Nephron (organoid): ENCODE results near the gene EHD4.

Source experiments
- H3K27ac Mint-ChIP-seq, 3 experiments: 2 replicates each; pipeline ENCODE4 v1.8.0; 2020; ENCODE audit warnings: mixed read lengths in 3 of 3, mild to moderate bottlenecking in 2 of 3, moderate library complexity in 1 of 3
- H3K27me3 Mint-ChIP-seq: 2 replicates; pipeline ENCODE4 v1.8.0; 2021; ENCODE audit warnings: low read depth, mild to moderate bottlenecking, moderate library complexity, mixed read lengths
- H3K36me3 Mint-ChIP-seq: 2 replicates; pipeline ENCODE4 v1.8.0; 2020; ENCODE audit warnings: low read depth, mixed read lengths
- H3K4me1 Mint-ChIP-seq: 2 replicates; pipeline ENCODE4 v1.8.0; 2020; ENCODE audit warnings: mixed read lengths
- H3K4me3 Mint-ChIP-seq, 3 experiments: 2 replicates each; pipeline ENCODE4 v1.8.0; 2020; ENCODE audit warnings: mild to moderate bottlenecking in 3 of 3, mixed read lengths in 3 of 3, moderate library complexity in 2 of 3
- H3K9me3 Mint-ChIP-seq: 2 replicates; pipeline ENCODE4 v1.8.0; 2020; ENCODE audit warnings: mixed read lengths
- CTCF ChIP-seq, 3 experiments: fragments of 200-600 bp; sonication (generic); IDR thresholded peaks; one replicate each; pipeline ENCODE4 v1.5.0; 2021; ENCODE audit warnings: antibody characterized with exemption in 3 of 3; ENCODE audit not compliant: unreplicated experiment in 3 of 3

The EHD4 gene

GRCh38 chr15:41856716-41857115 is 115.6 kb downstream of the EHD4 start:
- TF ChIP-seq CTCF (IDR thresholded peaks at IDR 0.05; ENCODE audit: unreplicated experiment in 3 of 3) = no peak
- no peak overlapping the region for H3K4me3 Mint-ChIP-seq
- no peaks in the 10 kb centered on the region for H3K36me3 Mint-ChIP-seq
- peaks cover 9% of the 10 kb centered on the region for H3K27me3 Mint-ChIP-seq
- peaks cover 16% of the 10 kb centered on the region for H3K4me1 Mint-ChIP-seq
- H3K27ac Mint-ChIP-seq = no peak overlapping the region
- no peaks in the 10 kb centered on the region for H3K9me3 Mint-ChIP-seq

- no peak for TF ChIP-seq CTCF (IDR thresholded peaks at IDR 0.05; ENCODE audit: unreplicated experiment in 3 of 3)
- H3K27ac Mint-ChIP-seq = peak overlapping the region in 2 of 3 experiments; percentile 64 to 72
- peaks cover 8% of the 10 kb centered on the region for H3K27me3 Mint-ChIP-seq
- no peak overlapping the region for H3K4me3 Mint-ChIP-seq
- H3K4me1 Mint-ChIP-seq = peaks cover 16% of the 10 kb centered on the region
- no peaks in the 10 kb centered on the region for H3K36me3 Mint-ChIP-seq
- no peaks in the 10 kb centered on the region for H3K9me3 Mint-ChIP-seq
Measured at GRCh38 chr15:41856262-41856661, 116.1 kb downstream of the EHD4 start.

GRCh38 chr15:41855261-41855961 is 116.9 kb downstream of the EHD4 start:
- no peak for TF ChIP-seq CTCF (IDR thresholded peaks at IDR 0.05; ENCODE audit: unreplicated experiment in 3 of 3)
- Mint-ChIP-seq H3K4me3 (peak overlapping the region in 2 of 3 experiments; percentile 47 to 49), H3K27ac (peak overlapping the region; percentile 39 to 72 (median 64)), H3K9me3 (no peaks in the 10 kb centered on the region), H3K27me3 (peaks cover 4% of the 10 kb centered on the region), H3K36me3 (no peaks in the 10 kb centered on the region), H3K4me1 (peaks cover 16% of the 10 kb centered on the region)

- Mint-ChIP-seq H3K9me3 (no peaks in the 10 kb centered on the region), H3K36me3 (no peaks in the 10 kb centered on the region), H3K27me3 (peaks cover 4% of the 10 kb centered on the region), H3K4me3 (no peak overlapping the region), H3K27ac (no peak overlapping the region), H3K4me1 (peaks cover 16% of the 10 kb centered on the region)
- no peak for TF ChIP-seq CTCF (IDR thresholded peaks at IDR 0.05; ENCODE audit: unreplicated experiment in 3 of 3)
Measured at GRCh38 chr15:41854443-41854842, 117.9 kb downstream of the EHD4 start.

GRCh38 chr15:41853831-41854230 is 118.5 kb downstream of the EHD4 start:
- peaks cover 4% of the 10 kb centered on the region for H3K27me3 Mint-ChIP-seq

More at GRCh38 chr15:41853831-41854230, 118.5 kb downstream of the EHD4 start:
- Mint-ChIP-seq H3K36me3 (no peaks in the 10 kb centered on the region), H3K27ac (no peak overlapping the region), H3K4me3 (no peak overlapping the region), H3K9me3 (no peaks in the 10 kb centered on the region), H3K4me1 (peaks cover 16% of the 10 kb centered on the region)
- no peak for TF ChIP-seq CTCF (IDR thresholded peaks at IDR 0.05; ENCODE audit: unreplicated experiment in 3 of 3)
